NCI-H187 treated with DMSO at 0.1 percent for 48 hours (cell line): Measurements from ENCODE around the gene TNFRSF21.
"Not testable (repeated sequence)": the region's sequence is repeated elsewhere in the genome, so short reads cannot be mapped to it uniquely, and the experiment has no call there.

ENCODE experiments used
- DNase-seq: peaks from one replicate; lab custom pipeline; 2025; lab: John Stamatoyannopoulos, UW

TNFRSF21 gene

GRCh38 chr6:47309291-47310130 lies at the start of gene TNFRSF21:
TSS of gene TNFRSF21 (minus strand) at chr6:47309905. CDS start at chr6:47309511, 394 bp downstream.
- DNase-seq = peak; percentile 39

DNA sequence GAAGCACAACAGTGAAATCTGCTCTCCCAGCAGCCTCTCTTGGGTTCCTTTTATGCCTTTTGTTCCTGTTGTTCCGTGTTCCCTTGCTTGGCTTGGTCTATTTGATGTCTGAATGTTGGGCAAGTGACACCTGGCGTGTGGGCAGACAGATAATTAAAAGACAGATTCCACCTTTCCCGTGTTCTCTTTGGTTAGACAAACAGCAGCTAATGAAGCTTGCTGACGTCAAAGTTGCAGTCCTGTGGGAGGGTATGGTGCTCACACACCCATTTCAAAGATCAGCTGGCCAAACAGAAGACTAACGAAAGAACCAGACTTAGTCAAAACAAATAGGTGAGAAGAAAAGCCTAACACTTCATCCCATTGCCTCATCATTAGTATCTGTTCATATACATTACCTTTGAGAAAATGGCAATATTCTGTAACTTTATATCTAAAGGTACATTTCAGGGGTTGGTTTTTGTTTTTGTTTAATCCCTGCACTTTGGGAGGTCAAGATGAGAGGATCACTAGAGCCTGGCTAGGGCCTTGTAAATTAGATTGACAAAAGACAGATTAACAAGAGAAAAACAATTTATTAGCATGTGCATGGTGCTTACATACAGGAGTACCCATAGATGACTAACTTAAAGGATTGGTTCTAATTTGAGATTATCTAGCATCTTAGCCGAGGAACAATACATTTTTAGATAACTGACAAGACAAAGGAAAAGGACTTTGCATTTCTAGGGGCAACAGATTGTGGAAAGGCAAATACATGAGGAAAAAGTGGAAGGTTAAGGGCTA lies 48.9 kb upstream of the TNFRSF21 start:
- no peak for DNase-seq

GRCh38 chr6:47357827-47358226 lies 48.1 kb upstream of the TNFRSF21 start:
- no peak for DNase-seq

DNA sequence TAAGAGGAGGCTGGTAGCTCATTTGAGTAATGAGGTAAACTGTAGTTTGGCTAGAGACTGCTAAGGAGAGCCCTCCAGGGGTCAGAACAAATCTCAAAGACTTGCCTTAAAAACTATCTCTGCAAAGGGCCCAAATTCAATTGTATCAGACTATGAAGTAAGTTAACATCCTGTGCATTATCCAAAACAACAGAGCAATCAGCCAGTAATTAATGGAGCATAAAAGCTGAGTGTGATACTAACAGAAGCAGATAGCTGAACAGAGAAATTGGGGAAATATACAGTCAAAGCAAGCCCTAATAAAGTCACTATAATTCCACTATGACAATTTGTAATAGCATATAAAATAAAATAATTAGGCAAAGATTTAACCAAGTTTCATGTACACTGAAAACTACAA lies 45.8 kb upstream of the TNFRSF21 start:
- DNase-seq = no peak

DNA sequence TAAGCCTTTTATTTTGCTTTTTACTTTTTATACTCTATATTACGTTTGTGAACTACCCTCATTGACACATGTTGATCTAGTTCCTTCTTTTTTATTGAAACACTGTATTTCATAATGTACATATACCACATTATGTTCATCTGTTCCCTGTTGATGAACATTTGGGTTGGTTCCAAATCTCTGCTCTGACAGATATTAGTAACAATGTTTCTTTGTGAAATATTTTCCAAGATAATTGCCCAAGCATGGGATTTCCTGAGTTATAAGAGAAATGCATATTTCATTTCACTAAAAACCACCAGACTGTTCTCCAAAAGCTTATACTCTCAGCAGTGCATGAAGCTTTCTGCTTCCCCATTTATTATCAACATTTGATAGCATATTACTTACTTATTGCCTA lies 44.2 kb upstream of the TNFRSF21 start:
- no peak for DNase-seq

GRCh38 chr6:47352966-47353365 lies 43.3 kb upstream of the TNFRSF21 start:
- DNase-seq = no peak

DNA sequence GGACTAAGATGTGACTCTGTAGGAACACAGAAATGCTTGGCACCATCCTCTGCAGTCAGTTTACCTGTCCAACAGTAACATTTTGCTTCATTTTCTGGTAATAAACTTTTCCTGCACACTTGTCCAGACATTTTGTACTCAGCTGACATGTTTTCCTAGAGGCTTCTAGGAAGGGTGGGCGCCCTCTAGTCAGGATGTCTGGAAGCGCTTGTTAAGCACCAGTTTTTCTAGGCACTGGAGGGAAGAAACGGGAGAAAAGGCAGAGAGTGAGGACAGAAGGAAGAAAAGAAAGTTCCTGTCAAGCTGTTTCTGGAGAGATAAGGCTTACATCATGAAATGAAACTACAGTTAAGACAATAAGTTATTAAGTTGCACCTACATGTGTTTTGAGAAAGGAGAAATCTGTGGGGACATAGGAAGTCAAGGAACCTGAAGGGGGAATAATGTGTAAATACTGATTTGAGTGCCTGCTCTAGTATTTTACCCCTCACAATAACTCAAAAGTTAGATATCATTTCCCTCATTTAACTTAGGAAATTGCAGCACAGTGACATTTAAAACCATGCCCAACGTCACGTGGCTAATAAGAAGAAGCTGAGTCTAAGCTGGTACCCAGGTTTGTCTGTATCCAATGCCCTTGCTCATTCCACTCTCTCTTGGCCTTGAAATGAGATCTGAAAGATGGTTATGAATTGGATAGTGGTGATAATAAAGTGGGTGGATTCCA lies 42.7 kb upstream of the TNFRSF21 start:
- no peak for DNase-seq

DNA sequence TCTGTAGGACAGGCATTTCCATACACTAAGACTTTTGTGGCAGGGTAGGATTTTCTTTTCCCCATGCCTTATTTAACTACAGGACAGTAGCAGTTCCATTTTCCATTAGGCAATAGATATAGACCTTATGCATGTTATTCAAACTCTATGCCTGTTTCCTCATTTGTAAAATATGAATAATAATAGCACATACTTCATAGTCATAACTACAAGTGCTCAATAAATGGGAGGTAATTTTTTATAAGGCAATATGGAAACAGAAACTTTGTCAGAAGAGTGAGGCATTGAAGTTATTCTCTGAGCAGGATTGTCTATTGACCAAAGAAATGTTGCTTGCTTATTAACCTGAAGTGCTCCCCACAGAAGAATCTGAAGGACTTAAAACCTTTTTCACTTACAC lies 41.9 kb upstream of the TNFRSF21 start:
- DNase-seq = no peak

DNA sequence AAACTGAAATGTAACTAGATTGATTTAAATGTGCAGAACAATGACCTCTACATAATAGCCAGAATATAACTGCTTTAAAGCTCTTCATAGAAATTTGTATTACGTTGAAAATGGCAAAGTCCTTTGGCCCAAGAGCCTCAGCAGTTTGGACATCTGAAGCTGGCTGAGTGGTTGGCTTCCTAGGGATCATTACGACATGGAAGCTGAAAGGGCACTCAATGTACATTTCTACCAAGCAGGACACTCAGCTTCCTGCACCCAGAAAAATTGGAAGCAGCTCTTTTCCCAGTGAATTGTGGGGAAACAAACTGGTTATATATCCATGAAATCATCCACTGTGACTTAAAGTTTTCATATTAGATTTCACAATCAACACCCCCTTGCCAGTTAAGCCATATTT lies 40.2 kb upstream of the TNFRSF21 start:
- no peak for DNase-seq

DNA sequence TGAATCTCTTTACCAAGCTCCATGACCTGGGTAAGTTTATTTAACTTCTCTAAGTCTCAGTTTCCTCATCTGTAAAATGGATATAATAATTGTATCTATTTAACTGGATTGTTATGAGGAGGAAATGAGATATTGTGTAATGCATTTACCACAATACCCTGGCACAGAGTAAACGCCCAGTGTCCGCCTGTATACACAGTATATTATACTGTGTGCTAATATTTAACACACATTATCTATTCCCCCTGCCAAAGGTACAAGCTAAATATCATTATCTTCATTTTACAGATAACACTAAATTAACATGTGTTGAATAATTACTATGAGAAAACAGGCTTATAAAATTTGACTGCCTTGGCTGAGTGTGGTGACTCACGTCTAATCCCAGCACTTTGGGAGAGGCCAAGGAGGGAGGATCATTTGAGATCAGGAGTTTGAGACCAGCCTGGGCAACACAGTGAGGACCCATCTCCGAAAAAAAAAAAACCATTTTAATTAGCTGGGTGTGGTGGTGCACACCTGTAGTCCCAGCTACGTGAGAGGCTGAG lies 38.7 kb upstream of the TNFRSF21 start:
- no peak for DNase-seq

- DNase-seq = no peak
These were observed 36.1 kb upstream of the TNFRSF21 start for GRCh38 chr6:47345761-47346160.

DNA sequence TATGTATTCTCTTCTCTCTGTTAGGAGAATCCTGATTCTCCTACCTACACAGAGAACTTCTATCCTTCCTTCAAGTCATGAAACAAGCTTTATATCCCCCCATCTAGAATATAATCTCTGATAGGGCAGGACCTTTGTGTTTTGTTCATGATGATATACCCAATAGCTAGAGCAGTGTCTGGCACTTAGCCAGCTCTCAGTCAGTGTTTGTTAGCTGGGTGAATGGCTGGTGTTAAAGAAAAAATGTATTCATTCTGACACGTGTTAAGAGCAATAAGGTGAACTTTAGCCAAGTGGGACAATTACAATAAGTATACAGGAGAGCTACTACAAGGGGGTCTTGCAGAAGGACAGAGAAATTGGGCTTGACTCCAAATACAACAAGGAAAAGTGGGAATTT lies 34.3 kb upstream of the TNFRSF21 start:
- no peak for DNase-seq

GRCh38 chr6:47343600-47343999 lies 33.9 kb upstream of the TNFRSF21 start:
- no peak for DNase-seq

GRCh38 chr6:47342824-47343223 lies 33.1 kb upstream of the TNFRSF21 start:
- no peak for DNase-seq

DNA sequence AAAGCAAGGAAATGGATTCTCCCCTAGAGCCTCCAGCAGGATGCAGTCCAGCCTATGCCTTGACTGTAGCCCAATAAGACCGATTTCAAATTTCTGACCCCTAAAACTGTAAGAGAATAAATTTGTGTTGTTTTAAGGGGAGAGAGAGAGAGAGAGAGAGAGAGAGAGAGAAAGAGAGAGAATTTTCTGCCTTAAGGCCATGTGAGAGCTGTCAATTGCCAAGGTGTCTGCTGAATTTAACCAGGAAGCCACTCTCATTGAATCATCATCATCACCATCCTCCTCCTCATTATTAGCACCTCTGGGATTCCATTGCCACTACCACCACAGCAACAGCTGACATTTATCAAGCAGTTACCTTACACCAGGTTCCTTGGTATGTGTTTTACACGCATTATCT lies 27.8 kb upstream of the TNFRSF21 start:
- no peak for DNase-seq

DNA sequence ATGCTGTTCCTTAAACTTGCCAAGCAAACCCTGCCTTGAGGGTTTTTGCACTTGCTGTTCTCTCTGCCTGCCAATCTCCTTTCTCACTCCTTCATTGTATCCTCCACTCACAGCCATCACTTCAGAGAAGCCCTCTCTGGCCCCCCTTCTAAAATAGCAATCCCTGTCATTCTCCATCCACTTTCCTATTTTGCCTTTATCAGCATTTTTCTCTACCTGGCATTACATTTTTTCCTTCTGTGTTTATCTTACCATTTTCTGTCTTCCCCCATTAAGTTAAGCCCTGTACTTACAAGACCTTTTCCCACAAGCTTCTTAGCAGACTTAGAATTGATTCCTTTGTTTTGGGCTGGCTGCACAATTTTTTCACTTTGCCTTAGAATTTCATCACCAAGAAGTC lies 26.6 kb upstream of the TNFRSF21 start:
- DNase-seq = no peak

DNA sequence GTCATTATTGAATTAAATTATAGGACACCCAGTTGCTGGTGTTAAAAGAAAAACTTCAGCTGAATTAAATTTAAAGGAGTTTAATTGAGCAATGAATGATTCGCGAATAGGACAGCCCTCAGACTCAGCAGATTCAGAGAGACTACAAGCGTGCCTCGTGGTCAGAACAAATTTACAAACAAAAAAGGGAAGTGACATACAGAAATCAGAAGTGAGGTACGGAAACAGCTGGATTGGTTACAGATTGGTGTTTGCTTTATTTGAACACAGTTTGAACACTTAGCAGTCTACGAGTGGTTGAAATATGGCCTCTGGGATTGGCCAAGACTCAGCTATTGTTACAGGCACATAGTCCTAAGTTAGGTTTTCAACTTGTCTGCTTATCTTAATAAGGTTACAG lies 25.8 kb upstream of the TNFRSF21 start:
- DNase-seq = no peak

DNA sequence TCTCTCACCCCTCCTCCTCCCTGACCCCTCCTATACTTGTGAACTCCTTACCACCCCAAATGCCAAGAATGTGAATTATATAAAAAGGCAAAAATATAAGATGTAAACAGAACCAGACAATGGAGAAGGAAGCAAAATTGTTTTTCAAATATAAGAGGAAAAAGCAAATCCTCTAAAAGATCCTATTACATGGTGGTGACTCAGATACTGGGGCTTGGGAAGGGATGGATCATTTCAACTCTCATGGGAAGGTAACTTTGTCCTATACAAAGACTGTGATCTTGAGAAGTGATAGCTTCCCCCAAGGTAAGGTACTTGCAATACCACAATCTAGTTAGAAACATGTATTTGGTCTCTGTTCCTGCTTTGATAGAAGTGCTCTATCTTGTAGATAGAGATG lies 24.6 kb upstream of the TNFRSF21 start:
- DNase-seq = no peak

- not testable (repeated sequence) for DNase-seq
These were observed 18.9 kb upstream of the TNFRSF21 start for GRCh38 chr6:47328606-47329005.

GRCh38 chr6:47328139-47328538 lies 18.4 kb upstream of the TNFRSF21 start:
- DNase-seq = not testable (repeated sequence)

DNA sequence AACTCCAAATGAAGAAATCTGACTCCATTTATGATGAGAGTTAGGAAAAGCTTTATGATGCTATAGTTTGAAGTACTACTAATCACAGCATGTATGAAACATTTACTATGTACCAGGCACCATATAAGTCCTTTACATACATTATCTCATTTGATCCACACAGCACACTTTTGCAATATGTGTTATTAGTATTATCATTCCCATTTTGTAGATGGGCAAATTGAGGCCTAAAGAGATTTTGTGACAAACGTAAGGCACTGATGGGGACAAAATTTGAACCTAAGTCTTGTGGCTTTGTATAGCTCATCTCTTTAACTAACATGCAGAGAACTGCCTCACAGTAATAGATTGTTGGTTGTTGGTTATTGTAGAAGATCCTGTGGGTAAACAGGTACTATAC lies 14.2 kb upstream of the TNFRSF21 start:
- no peak for DNase-seq

GRCh38 chr6:47323321-47323720 lies 13.6 kb upstream of the TNFRSF21 start:
- no peak for DNase-seq
